Measurements from ENCODE around the gene KCNJ6.
"Not testable (repeated sequence)": the region's sequence is repeated elsewhere in the genome, so short reads cannot be mapped to it uniquely, and the experiment has no call there.

The KCNJ6 gene

DNA sequence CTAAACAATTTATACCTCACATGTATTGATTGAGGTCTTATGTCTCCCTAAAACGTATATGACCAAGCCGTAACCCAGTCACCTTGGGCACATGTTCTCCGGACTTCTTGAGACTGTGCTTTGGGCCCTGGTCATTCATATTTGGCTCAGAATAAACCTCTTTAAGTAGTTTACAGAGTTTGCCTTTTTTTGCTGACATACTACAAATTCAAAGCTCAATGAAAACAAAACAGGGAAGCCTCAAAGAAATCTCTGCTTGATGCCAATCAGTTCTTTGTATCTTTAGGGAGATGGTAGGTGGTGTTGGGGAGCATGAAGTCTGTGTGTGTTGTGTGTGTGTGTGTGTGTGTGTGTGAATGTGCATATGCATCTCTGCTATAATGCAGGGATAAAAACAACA, 247.0 kb downstream of the KCNJ6 start:
- no peak for DNase-seq

DNA sequence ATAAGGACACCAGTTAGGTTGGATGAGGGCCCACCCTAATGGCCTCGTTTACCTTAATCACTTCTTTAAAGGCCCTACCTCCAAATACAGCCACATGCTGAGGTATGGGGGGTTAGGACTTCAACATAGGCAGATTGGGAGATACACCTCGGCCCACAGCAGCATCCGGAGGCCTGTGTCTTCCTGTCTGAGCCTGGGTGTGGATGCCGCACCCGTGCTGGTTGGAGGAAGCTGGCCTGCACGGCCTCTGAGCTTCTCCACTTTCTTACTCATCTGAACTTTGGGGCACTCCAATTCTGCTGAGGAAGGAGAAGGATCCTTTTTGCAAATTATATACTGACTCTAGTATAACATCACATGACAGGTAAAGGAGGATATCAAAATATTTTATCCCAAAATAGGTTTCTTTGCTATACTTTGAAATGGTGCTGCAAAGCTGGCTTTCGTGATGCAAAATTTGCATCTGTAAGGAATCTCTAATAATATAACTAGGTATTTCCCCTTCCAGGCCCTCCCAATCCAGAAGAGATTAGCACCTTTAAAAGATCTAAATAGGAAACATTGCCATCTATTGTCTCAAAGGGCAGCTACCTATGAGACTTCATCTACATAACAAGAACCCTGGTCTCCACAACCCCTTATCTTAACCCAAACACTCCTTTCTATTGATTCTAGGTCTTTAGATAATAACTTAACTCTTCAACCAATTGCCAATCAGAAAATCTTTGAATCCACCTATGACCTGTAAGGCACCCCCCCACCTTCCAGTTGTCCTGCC, 247.6 kb downstream of the KCNJ6 start:
- no peak for DNase-seq

DNA sequence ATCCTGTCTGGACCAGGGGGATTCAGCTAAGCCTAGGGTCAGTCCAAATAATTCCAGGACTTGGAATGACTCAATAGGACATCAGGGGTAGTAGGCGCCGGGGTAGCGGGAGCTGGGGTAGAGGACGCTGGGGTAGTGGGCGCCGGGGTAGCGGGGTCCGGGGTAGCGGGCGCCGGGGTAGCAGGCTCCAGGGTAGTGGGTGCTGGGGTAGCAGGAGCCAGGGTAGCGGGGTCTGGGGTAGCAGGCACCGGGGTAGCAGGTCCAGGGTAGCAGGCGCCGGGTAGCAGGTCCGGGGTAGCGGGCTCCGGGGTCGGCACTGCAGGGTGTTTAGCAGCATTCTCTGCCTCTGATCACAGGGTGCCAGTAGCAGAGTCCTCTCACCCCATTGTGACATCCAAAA, 248.9 kb downstream of the KCNJ6 start:
- DNase-seq, result no peak

DNA sequence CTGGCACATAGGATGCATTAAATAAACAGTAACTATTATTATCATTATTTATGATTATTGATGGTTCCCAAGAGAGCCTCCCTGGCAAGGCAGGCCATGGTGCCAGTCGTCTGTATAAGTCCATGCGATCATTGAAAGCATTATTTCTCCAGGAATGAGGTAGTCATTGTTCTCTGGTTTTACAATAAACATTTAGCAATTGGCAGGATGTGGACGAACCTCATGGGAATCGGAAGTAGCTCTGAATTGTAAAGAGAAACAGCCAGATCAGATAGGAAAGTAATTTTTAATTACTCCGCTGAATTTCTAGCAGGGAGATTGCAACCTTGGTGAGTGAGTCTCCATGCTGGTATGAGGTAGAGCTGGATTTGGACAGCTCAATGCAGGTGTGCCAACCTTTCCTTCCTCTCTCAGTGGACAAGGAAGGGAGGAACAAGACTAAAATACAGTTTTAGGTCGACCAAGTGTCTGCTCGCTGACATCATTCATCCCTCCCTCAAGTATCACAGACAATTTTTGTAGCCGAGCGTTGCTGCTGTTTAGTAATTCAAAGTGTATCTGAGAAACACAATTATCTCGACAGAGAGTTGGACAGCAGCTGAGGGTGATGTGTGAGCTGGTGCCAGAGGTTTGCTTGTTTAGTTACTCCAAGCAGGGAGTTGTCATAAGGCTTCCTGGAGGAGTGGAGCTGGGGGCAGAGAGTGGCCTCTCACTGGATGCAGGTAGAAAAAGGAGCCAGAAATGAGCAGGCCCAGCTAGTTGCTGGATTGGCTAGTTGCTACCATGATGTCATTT, 250.8 kb downstream of the KCNJ6 start:
- no peak for DNase-seq

DNA sequence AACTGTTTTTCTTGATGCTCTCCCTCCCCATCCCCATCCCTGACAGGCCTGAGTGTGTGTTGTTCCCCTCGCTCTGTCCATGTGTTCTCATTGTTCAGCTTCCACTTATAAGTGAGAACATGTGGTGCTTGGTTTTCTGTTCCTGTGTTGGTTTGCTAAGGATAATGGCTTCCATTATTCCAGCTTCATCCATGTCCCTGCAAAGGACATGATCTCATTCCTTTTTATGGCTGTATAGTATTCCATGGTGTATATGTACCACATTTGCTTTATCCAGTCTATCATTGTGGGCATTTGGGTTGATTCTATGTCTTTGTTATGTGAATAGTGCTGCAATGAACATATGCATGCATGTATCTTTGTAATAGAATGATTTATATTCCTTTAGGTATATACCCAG, 254.0 kb downstream of the KCNJ6 start:
- not testable (repeated sequence) for DNase-seq

DNA sequence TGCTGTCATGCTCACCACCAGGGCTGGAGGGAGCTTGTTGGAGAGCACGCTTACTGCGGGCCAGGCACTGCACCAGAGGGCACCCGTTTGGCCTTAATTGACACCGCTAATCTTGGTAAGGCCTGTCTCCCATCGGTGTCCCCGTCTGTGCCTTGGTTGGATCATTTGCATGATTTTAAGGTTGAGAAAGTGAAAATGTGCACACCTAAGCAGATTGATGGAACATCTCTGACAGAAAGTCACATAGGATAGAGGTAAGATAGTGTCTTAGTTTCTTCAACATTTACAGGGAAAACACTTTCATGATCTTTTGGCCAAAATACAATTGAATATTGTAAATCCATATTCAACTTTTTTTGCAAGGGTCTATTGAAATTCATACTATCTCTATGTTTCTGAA, 255.5 kb downstream of the KCNJ6 start:
- DNase-seq, result no peak

DNA sequence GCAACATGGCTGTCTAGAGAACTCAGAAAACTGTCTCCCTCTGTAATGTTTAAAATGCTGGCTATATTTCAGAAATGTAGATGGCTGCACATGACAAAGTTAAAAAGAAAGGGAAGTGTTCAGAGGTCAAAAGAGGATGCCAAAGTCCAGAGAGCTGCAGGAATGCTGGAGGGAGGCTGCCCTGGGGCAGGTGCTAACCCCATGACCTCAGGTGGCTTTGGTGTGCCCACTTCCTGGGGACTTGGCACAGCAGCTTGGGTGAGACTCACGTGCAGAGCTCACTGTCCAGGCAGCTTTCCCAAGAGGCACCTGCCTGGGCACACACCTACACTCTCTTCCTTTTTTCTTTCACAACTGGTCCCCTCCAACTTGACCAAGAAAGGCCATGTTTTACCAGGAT, 256.4 kb downstream of the KCNJ6 start:
- no peak for DNase-seq

DNA sequence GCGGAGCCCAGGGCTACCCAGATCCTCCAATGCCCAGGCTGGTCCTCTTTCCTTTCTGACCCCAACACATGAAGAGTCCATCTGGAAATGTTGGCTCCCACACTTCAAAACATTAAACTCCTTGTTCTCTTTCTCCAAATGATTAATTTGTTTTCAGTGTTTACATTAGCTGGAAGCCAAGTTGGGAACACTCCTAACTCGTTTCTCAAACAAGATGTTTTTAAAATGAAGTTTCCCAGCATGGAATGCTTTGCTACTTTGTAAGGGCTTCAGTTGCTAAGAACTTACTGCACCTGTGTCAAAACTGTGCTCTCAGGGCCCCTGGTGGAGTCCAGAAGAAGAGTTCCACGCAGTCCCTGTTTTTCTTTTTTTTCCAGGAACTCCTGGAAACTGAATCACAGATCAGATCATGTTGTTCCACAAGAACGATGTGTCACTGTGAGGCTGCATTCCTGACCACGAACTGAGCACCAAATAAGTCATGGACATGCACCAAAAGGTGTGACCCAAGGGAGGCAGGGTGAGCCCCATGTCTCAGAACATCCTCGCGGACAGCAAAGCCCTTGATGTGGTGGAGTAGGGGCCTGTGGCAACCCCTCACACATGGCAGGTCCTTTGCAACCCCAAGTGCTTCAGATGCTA, 257.3 kb downstream of the KCNJ6 start:
- DNase-seq, result no peak

DNA sequence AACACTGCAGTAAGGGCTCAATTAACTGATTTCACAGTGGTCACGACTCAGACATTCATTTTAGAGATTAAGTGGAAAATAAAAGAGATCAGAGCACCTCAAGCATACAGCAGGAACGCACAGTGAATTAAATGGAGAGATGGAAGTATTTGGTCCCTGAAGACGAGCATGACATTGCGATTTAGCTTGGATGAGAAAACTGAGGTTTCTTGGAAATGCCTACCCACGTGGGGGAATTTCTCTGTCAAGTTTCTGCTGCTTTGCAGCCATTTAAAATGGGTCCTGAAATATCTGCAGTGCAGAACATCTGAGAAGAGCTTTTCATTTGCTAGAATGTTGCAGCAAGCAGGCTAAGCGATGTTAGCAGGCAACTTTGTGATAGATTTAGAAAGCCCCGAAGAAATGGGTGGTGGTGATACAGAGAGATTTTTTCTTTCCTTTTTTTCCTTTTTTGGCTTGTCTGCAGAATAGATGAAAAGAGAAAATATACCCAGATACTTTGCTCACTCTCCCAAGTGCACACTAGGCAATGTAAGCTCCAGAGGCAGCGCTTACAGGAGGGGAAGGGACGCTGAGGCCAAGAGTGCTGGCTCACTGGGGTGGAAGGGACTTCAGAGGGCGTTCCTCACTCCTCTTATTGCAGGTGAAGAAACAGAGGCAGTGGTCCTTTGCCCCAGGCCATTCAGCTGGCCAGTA, 258.0 kb downstream of the KCNJ6 start:
- DNase-seq, result no peak

DNA sequence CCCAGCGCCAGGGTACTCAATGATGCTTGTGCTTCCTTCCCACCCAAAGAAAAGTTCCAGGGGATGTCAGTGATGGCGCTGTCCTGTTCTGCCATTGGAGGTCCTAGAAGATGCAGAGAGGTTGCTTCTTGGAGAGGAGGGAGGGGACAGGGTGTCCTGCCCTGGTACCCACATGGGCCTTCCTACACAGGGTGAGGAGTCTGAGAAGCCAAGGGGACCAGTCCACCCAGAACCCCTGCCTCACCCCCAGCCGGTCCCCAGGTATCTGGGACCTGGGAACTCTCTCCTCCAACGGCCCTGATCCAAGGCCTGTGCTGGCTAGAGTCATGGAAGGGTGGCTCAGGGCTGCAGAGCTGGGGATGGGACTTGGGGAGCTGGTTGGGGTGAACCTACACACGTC, 259.4 kb downstream of the KCNJ6 start:
- DNase-seq, result no peak

DNA sequence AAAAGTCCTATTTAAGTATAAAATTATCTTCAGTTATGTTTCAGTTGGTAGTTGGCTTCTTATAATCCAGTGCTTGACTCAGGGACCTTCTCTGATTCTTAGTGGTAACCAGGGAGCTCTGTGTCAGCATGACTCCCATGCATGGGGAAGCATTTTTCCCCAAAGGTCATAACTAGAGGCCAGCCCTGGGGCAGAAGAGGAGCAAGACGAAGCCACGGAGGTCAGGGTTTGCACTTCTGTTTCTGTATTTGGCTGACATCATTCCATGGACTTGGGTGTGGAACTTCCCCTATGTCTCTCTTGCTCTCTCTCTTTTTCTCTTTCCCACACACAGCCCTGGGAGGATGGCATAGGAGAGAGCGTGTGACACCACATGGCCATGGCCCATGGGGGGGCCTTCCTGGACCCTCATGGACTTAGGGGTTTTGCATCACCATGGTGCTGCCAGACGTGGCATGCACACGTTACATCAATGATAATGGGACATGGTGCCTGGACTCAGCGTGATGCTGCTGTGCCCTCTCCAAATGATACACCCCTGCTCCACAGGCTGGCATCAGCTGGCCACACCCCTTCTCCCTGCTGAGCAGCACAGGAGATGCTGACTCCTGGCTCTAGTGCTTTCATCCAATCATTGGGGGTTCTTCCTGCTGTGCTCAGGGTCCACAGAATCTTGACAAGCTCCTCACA, 260.5 kb downstream of the KCNJ6 start:
- DNase-seq, result no peak

DNA sequence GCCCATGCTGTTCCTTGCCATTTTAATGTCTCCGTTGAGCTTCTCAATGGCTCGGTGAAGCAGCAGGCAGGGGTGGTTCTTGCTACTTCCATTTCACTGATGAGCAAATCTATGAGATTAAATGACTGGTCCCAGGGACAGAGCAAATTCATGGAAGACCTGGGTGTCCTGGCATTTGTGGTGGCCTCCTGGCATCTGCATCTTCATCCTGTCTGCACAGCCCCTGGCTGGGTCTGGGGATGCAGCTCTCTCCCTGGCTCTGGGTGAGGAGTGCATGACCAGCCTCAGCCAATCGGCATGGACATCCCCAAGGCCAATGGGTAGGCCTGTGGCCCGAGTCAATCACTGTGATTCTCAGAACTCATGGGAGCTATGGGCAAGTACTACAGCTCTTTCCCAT, 261.7 kb downstream of the KCNJ6 start:
- no peak for DNase-seq

DNA sequence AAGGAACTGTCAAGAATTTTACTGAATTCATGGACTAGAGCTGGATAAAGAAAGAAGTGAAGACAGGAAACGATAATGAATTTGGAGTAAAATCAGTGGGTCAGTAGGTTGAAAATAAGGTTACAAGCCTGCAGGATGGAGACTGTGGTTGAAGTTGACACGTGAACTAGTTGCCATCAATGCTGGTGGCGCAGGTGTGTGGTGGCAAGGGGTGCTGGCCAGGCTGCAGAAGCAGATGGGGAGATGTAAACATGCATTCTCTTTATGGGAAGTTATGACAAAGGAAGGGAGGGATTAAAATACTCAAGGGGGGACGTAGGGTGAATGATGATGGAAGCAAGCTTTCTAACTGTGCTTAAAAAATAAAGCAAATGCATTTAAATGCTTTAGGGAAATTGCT, 263.1 kb downstream of the KCNJ6 start:
- DNase-seq, result no peak

DNA sequence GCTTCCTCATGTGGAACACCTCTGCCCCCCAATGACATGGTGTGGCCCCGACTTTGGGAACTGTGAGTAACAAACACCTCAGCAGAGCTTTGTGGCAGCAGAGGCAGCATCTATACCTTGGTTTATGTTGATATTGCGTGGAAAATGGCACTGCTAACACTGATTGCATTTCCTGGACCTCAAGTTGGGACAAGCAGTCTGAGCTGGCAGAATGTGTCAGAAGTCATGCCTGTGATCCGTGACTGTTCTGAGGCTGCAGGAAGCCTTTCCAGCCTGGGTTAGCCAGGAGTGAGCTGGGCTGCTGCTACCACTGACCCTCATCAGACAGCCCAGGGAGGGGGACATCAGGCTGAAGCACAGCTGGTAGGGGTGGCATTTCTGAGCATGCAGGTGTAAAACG, 268.5 kb downstream of the KCNJ6 start:
- no peak for DNase-seq

DNA sequence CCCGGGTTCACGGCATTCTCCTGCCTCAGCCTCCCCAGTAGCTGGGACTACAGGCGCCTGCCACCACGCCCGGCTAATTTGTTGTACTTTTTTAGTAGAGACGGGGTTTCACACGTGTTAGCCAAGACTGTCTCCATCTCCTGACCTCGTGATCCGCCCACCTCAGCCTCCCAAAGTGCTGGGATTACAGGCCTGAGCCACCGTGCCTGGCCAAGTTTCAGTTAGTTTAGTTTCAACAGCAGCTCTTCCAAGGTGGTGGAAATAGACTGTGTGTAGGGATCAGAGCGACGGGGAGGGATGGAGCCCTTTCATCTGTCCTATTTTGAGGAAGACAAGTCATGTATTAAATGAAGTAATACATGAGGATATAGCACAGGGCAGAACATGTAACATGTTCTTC, 269.5 kb downstream of the KCNJ6 start:
- DNase-seq, result not testable (repeated sequence)

DNA sequence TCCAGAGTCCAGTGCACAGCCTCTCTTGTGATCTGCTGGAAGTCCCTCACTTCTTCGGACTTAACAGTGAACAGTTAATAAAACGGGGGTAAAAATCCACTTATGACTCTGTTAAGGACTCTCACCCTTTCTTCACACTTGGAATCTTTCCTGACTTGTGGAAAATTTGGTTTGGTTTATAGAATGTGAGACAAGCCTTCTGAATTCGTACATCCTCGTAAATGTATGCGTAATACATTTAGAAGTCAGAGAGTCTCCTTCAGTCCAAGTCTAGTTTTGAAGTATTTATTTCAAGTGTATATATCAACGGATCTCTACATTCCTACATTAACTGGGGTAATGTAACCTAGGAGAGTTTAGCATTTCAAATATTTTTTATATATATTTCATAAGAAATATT, 270.4 kb downstream of the KCNJ6 start:
- DNase-seq, result no peak

DNA sequence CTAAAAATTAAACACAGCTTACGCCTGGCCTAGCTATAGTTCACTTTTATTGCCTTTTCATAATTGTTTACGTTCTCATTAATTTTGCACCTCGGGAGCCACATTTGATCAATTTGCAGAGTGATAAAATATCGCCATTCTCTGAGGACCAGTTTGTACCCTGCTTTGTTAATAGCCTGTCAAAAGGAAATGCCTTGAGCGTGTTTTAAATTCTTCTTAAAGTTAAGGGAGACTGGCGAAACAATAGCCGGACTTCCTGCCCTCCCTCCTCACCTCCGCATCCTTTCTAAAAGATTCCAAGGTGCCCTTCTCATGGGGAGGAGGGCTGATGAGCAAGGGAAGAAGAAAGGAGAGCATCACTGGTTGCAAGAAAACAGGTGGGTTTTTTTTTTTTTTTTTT, 271.6 kb downstream of the KCNJ6 start:
- DNase-seq, result no peak

DNA sequence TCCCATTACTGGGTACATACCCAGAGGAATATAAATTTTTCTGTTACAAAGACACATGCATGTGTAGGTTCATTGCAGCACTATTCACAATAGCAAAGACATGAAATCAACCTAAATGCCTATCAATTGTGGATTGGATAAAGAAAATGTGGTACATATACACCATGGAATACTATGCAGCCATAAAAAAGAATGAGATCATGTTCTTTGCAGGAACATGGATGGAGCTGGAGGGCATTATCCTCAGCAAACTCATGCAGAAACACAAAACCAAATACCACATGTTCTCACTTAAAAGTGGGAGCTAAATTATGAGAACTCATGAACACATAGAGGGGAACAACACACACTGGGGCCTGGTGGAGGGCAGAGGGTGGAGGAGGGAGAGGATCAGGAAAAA, 272.4 kb downstream of the KCNJ6 start:
- not testable (repeated sequence) for DNase-seq

DNA sequence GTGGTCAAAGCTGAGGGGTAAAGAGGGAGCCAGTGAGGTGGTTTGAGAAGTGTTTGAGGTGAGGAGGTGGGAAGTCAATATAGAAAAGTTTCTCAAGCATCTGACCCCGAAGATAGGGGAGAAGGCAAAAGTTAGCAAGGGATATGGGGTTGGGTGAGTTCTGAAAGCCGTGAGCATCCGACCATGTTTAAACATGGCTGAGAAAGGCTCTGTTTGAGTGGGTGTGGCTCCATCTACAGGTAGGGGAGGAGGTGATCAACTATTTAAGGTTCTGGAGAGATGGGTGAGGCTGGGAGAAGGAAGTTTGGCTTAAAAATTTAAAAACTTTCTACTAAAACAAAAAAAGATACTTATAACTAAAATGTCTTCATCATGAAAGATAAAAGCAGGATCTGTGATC, 273.8 kb downstream of the KCNJ6 start:
- no peak for DNase-seq

DNA sequence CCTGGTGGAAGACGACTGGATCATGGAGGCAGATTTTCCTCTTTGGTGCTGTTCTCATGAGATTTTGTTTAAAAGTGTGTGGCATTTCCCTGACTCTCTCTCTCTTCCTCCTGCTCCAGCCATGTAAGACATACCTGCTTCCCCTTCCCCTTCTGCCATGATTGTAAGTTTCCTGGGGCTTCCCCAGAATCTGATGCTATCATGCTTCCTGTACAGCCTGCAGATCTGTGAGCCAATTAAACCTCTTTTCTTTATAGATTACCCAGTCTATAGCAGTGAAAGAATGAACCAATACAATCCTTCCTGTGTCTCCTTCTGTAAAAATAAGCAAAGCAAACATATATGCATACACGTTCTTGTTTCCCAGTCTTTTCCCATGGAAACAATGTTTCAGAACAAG, 276.5 kb downstream of the KCNJ6 start:
- no peak for DNase-seq

DNA sequence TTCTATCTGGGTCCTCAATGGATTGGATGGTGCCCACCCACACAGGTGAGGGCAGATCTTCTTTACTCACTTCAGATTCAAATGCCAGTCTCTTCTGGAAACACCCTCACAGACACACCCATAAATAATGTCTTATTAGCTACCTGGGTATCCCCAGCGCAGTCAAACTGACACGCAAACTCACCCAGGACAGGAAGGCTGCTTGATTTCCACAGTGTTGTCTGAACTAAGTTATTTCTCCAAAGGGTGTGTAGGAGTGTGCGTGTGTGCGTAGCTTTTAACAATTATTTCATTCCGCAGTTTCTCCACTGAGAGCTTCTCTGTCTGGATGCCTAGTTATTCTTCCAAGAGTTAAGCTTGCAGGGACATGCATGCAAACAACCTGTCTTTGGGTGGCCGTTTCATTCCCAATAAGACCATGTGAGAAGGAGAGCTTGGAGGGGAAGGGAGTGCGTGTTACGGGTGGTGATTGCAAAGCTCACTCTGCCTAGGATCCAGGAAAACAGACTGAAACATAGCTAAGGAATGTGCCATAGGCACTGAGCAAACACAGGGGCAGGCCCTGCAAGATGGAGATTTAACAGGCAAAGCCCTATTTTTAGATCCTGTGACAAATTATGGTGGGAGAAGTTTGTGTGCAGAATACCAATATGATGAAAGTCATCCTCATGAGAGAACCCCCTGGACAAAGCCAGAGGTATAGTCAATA, 280.0 kb downstream of the KCNJ6 start:
- no peak for DNase-seq
